ENCODE measurements around the gene FAM20C.
"Not testable (repeated sequence)": the region's sequence is repeated elsewhere in the genome, so short reads cannot be mapped to it uniquely, and the experiment has no call there.

Gene FAM20C

GRCh38 chr7:174716-175115, 17.7 kb upstream of the FAM20C start:
- DNase-seq = no peak

GRCh38 chr7:175955-176354, 16.4 kb upstream of the FAM20C start:
- no peak for DNase-seq

GRCh38 chr7:176381-176780, 16.0 kb upstream of the FAM20C start:
- DNase-seq = no peak

- DNase-seq = no peak
Observed at GRCh38 chr7:176786-177459, 15.4 kb upstream of the FAM20C start.

GRCh38 chr7:178444-178843, 13.9 kb upstream of the FAM20C start:
- DNase-seq = no peak

GRCh38 chr7:179209-179681, 13.1 kb upstream of the FAM20C start:
- no peak for DNase-seq

- DNase-seq = no peak
Observed at GRCh38 chr7:179948-180694, 12.2 kb upstream of the FAM20C start.

- DNase-seq = no peak
Observed at GRCh38 chr7:181738-182137, 10.6 kb upstream of the FAM20C start.

GRCh38 chr7:182502-182901, 9.9 kb upstream of the FAM20C start:
- not testable (repeated sequence) for DNase-seq

GRCh38 chr7:183496-184292, 8.7 kb upstream of the FAM20C start:
- DNase-seq = no peak

GRCh38 chr7:184294-185264, 7.8 kb upstream of the FAM20C start:
- DNase-seq = no peak

GRCh38 chr7:186516-187113, 5.8 kb upstream of the FAM20C start:
- no peak for DNase-seq

- no peak for DNase-seq
Observed at GRCh38 chr7:187227-187927, 5.0 kb upstream of the FAM20C start.

GRCh38 chr7:188174-188573, 4.2 kb upstream of the FAM20C start:
- DNase-seq = no peak

GRCh38 chr7:188727-189500, 3.5 kb upstream of the FAM20C start:
- no peak for DNase-seq

GRCh38 chr7:189719-190118, 2.7 kb upstream of the FAM20C start:
- no peak for DNase-seq

- DNase-seq = no peak
Observed at GRCh38 chr7:190196-190595, 2.2 kb upstream of the FAM20C start.

GRCh38 chr7:191105-191980, 1.0 kb upstream of the FAM20C start:
- no peak for DNase-seq

- DNase-seq = no peak
Observed at GRCh38 chr7:192701-193480, 520 bp downstream of the FAM20C start.

Data from islet precursor cell (in vitro differentiated cells).